GM23248 (cell line): ENCODE results near the gene CACHD1.

Source experiments
- EZH2 ChIP-seq: fragments of 200-600 bp; sonication (generic); IDR thresholded peaks from 2 replicates; pipeline ENCODE4 v1.6.1; 2018; ENCODE audit warnings: antibody characterized with exemption, mild to moderate bottlenecking; ENCODE audit not compliant: insufficient read depth, poor library complexity, severe bottlenecking
- EZH2phosphoT487 ChIP-seq: fragments of 200-600 bp; sonication (generic); IDR thresholded peaks from 2 replicates; pipeline ENCODE4 v1.6.1; 2018; ENCODE audit warnings: antibody characterized with exemption, moderate library complexity, mild to moderate bottlenecking, low read depth; ENCODE audit not compliant: insufficient read depth

GRCh38 chr1:64664299-64664698 lies 194.4 kb downstream of the CACHD1 start:
- TF ChIP-seq EZH2 (no peak), EZH2phosphoT487 (no peak)
